AG04449 (cell line): ENCODE data around the gene CCDC87.
A peak's percentile ranks its signal among the peaks of the same experiment; 100 is the strongest.
"Not testable (repeated sequence)": the region's sequence is repeated elsewhere in the genome, so short reads cannot be mapped to it uniquely, and the experiment has no call there.

Experiments used
- CTCF ChIA-PET: fragments of 350-600 bp; formaldehyde crosslinking; extraction: SDS; loops from one replicate; lab custom pipeline; 2021; ENCODE audit warnings: antibody characterized with exemption; lab: Yijun Ruan, JAX
- POLR2A ChIA-PET: fragments of 400-600, 350-600 bp; formaldehyde crosslinking; extraction: SDS; loops from one replicate; lab custom pipeline; 2020; ENCODE audit warnings: antibody characterized with exemption, inconsistent platforms; lab: Yijun Ruan, JAX
- DNase-seq: peaks from one replicate; pipeline ENCODE4 v3.0.0-alpha.2; 2010; ENCODE audit warnings: low read depth, low spot score
- H3K4me3 ChIP-seq: 2 replicates; pipeline ENCODE4 v1.5.1; 2011; ENCODE audit warnings: low read depth, mild to moderate bottlenecking, control low read depth, low read length
- TF ChIP-seq, protein P1 (sequence below): IDR thresholded peaks from one replicate; pipeline ENCODE4 v1.5.1; 2011; ENCODE audit warnings: mild to moderate bottlenecking, moderate library complexity, low read length, control low read depth, inconsistent platforms; ENCODE audit not compliant: insufficient read depth; ENCODE audit errors: missing control alignments

The CCDC87 gene

GRCh38 chr11:66543263-66544107 lies 49.4 kb downstream of the CCDC87 start:
- ChIA-PET POLR2A (no interaction called here), CTCF (interaction anchor here (0.7 to 2.3 kb wide), 4 partner anchors 13 to 135 kb away, joined by 3 to 9 read pairs (median 4); partner anchors contain the start of genes CCDC87, CCS and RBM4B)
- TF ChIP-seq, protein P1, sequence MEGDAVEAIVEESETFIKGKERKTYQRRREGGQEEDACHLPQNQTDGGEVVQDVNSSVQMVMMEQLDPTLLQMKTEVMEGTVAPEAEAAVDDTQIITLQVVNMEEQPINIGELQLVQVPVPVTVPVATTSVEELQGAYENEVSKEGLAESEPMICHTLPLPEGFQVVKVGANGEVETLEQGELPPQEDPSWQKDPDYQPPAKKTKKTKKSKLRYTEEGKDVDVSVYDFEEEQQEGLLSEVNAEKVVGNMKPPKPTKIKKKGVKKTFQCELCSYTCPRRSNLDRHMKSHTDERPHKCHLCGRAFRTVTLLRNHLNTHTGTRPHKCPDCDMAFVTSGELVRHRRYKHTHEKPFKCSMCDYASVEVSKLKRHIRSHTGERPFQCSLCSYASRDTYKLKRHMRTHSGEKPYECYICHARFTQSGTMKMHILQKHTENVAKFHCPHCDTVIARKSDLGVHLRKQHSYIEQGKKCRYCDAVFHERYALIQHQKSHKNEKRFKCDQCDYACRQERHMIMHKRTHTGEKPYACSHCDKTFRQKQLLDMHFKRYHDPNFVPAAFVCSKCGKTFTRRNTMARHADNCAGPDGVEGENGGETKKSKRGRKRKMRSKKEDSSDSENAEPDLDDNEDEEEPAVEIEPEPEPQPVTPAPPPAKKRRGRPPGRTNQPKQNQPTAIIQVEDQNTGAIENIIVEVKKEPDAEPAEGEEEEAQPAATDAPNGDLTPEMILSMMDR = peak; percentile 83
- no peak overlapping the region; the same call in 1 of the 2 replicates for H3K4me3 ChIP-seq
- no peak for DNase-seq

- no peak overlapping the region for H3K4me3 ChIP-seq
- DNase-seq = no peak
- TF ChIP-seq, protein P1 = no peak
- POLR2A ChIA-PET = no interaction called here
- CTCF ChIA-PET = interaction anchor here (0.7 to 2.3 kb wide), 5 partner anchors 12 to 136 kb away, joined by 3 to 9 read pairs (median 3); partner anchors contain the start of genes CCDC87, CCS and RBM4B
Measured at GRCh38 chr11:66542362-66542761, 50.5 kb downstream of the CCDC87 start.

GRCh38 chr11:66541892-66542291 lies 51.0 kb downstream of the CCDC87 start:
- no peak for DNase-seq
- TF ChIP-seq, protein P1 = no peak
- POLR2A ChIA-PET = no interaction called here
- H3K4me3 ChIP-seq = no peak overlapping the region
- CTCF ChIA-PET = interaction anchor here (1.2 to 2.3 kb wide), 3 partner anchors 22 to 136 kb away, joined by 3 to 9 read pairs (median 4); partner anchors contain the start of gene RBM4B

DNA sequence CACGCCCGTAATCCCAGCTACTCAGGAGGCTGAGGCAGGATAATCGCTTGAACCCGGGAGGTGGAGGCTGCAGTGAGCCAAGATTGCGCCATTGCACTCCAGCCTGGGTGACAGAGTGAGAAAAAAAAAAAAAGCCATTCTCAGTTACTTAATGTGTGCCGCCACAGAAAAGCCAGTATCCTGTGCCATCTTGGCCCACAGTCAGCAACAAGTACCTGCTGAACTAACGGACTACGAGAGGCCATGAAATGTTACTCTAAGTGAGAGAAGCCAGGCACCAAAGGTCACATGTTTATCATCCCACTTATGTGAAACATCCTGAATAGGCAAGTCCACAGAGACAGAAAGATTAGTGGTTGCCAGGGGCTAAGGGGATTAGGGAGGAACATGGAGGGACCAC lies 52.3 kb downstream of the CCDC87 start:
- H3K4me3 ChIP-seq, CTCF ChIA-PET, POLR2A ChIA-PET, DNase-seq: not testable (repeated sequence)
